ENCODE measurements around the gene CNKSR1.

DNA sequence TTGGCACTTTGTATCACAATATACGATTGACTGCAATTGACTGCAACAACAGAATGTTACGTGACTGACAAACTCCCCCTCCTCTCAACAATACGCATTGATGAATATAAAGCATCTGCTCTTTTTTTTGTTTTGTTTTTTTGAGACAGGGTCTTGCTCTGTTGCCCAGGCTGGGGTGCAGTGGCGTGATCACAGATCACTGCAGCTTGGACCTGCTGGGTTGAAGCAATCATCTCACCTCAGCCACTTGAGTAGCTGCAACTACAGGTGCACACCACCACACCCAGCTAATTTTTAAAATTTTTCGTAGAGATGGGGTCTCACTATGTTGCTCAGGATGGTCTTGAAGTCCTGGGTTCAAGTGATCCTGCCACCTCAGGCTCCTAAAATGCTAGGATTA is 35.4 kb downstream of the CNKSR1 start:
- TF ChIP-seq, protein P1, sequence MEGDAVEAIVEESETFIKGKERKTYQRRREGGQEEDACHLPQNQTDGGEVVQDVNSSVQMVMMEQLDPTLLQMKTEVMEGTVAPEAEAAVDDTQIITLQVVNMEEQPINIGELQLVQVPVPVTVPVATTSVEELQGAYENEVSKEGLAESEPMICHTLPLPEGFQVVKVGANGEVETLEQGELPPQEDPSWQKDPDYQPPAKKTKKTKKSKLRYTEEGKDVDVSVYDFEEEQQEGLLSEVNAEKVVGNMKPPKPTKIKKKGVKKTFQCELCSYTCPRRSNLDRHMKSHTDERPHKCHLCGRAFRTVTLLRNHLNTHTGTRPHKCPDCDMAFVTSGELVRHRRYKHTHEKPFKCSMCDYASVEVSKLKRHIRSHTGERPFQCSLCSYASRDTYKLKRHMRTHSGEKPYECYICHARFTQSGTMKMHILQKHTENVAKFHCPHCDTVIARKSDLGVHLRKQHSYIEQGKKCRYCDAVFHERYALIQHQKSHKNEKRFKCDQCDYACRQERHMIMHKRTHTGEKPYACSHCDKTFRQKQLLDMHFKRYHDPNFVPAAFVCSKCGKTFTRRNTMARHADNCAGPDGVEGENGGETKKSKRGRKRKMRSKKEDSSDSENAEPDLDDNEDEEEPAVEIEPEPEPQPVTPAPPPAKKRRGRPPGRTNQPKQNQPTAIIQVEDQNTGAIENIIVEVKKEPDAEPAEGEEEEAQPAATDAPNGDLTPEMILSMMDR (IDR thresholded peaks at IDR 0.05 in 8 of 11, conservative IDR thresholded peaks at IDR 0.05 in 3 of 11), result no peak
- TF ChIP-seq POLR2AphosphoS5 (IDR thresholded peaks at IDR 0.05) (no peak), POLR2A (IDR thresholded peaks at IDR 0.05) (no peak)
